ENCODE results near the gene RREB1.

DNA sequence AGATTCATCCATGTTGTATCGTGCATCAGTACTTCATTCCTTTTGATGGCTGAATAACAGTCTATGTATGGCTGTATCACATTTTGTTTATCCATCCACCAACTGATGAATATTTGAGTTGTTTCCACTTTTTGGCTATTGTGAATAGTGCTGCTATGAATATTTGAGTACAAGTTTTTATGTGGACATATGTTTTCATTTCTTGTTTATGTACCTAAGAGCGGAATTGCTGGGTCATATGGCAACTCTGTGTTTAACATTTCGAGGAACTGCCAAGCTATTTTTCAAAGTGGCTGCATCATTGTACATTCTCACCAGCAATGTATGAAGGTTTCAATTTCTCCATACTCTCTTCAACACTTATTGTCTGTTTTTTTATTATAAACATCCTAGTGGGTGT is 3.0 kb upstream of the RREB1 start:
- TF ChIP-seq, protein P1, sequence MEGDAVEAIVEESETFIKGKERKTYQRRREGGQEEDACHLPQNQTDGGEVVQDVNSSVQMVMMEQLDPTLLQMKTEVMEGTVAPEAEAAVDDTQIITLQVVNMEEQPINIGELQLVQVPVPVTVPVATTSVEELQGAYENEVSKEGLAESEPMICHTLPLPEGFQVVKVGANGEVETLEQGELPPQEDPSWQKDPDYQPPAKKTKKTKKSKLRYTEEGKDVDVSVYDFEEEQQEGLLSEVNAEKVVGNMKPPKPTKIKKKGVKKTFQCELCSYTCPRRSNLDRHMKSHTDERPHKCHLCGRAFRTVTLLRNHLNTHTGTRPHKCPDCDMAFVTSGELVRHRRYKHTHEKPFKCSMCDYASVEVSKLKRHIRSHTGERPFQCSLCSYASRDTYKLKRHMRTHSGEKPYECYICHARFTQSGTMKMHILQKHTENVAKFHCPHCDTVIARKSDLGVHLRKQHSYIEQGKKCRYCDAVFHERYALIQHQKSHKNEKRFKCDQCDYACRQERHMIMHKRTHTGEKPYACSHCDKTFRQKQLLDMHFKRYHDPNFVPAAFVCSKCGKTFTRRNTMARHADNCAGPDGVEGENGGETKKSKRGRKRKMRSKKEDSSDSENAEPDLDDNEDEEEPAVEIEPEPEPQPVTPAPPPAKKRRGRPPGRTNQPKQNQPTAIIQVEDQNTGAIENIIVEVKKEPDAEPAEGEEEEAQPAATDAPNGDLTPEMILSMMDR (conservative IDR thresholded peaks at IDR 0.05 in 1 of 2, IDR thresholded peaks at IDR 0.05 in 1 of 2; ENCODE audit: extremely low read depth in 1 of 2, insufficient read depth in 1 of 2, low read depth in 1 of 2, low read length in 2 of 2), result no peak
- no peak for TF ChIP-seq EZH2 (IDR thresholded peaks at IDR 0.05; ENCODE audit: borderline replicate concordance, low read length)
